K562 (cell line): ENCODE results near the gene TBC1D20. TPM values are rescaled to one million over a fixed set of nuclear protein-coding genes. Genes with fewer than 3 reads are reported as not detected.

Experiments
- ATAC-seq: fragments of 200-7000 bp; cut with Tn5 transposase; 3 replicates; pipeline ENCODE4 v1.9.1; 2020; ENCODE audit warnings: moderate library complexity
- BruUV-seq: library from RNA; stranded (reverse); fragments of 400-500 nt; replicated peaks from 2 replicates; lab custom pipeline; 2021; lab: Mats Ljungman, UMichigan
- CTCF ChIA-PET: fragments of 300-600 bp; formaldehyde crosslinking; extraction: SDS; loops from one replicate; lab custom pipeline; 2021; ENCODE audit warnings: low intra/inter-chr PET ratio; lab: Yijun Ruan, JAX
- POLR2A ChIA-PET: fragments of 300-600, 350-650 bp; sonication (Branson Sonifier 250); formaldehyde crosslinking; extraction: SDS; loops from one replicate; lab custom pipeline; 2021; ENCODE audit warnings: antibody characterized with exemption, inconsistent platforms; lab: Yijun Ruan, JAX
- DNase-seq, 4 experiments: peaks; one replicate each; pipeline versions ENCODE4 v3.0.0 to v3.0.0-alpha.2; 2011 to 2018; ENCODE audit warnings: low spot score in 3 of 4, mixed read lengths in 3 of 4; ENCODE audit errors: extremely low read depth in 1 of 4
- FAIRE-seq: peaks from 2 replicates; lab custom pipeline; 2011; peaks lifted over from hg19 to GRCh38; lab: Jason Lieb, UNC
- H2AFZ ChIP-seq: 2 replicates; pipeline ENCODE4 v1.6.0; 2011; ENCODE audit warnings: low read depth, low read length, control low read depth, inconsistent platforms
- H3K27ac ChIP-seq: fragments of 200-600 bp; 3 replicates; pipeline ENCODE4 v1.8.0; 2011; ENCODE audit warnings: low read depth, mild to moderate bottlenecking, control low read depth, inconsistent platforms, low read length, moderate library complexity, mixed read lengths; ENCODE audit errors: extremely low read depth
- H3K27me3 ChIP-seq, 2 experiments: fragments of 300-600 bp in 1 of 2; 2 replicates in 1 of 2; 3 replicates in 1 of 2; pipeline versions ENCODE4 v1.6.0 to v1.8.0; 2011; ENCODE audit warnings: inconsistent platforms in 2 of 2, low read length in 2 of 2, mild to moderate bottlenecking in 1 of 2, mixed read lengths in 1 of 2, moderate library complexity in 1 of 2; ENCODE audit not compliant: control insufficient read depth in 2 of 2, insufficient read depth in 2 of 2
- H3K36me3 ChIP-seq: fragments of 300-600 bp; 3 replicates; pipeline ENCODE4 v1.8.0; 2011; ENCODE audit warnings: mild to moderate bottlenecking, low read length, inconsistent platforms; ENCODE audit not compliant: control insufficient read depth, insufficient read depth
- H3K4me1 ChIP-seq, 2 experiments: fragments of 200-600 bp in 1 of 2; replicated peaks in 1 of 2; 2 replicates in 1 of 2; 3 replicates in 1 of 2; pipeline versions ENCODE4 v1.5.1 to v1.8.0; 2011; ENCODE audit warnings: inconsistent platforms in 2 of 2, low read length in 2 of 2, mild to moderate bottlenecking in 1 of 2, mixed read lengths in 1 of 2, moderate library complexity in 1 of 2; ENCODE audit not compliant: control insufficient read depth in 2 of 2, insufficient read depth in 2 of 2
- H3K4me2 ChIP-seq: 2 replicates; pipeline ENCODE4 v1.6.1; 2011; ENCODE audit warnings: low read length, control low read depth, inconsistent platforms, mixed read lengths; ENCODE audit not compliant: insufficient read depth
- H3K4me3 ChIP-seq: fragments of 200-600 bp; sonication (generic), shearing (Covaris generic); 2 replicates; pipeline ENCODE4 v1.5.1; 2016; ENCODE audit warnings: control low read depth, inconsistent platforms
- H3K79me2 ChIP-seq: fragments of 200-600 bp; 3 replicates; pipeline ENCODE4 v1.8.0; 2011; ENCODE audit warnings: low read length, inconsistent platforms; ENCODE audit not compliant: control insufficient read depth, insufficient read depth
- H3K9ac ChIP-seq, 2 experiments: 2 replicates each; pipeline versions ENCODE4 v1.6.0 to v1.6.1; 2011; ENCODE audit warnings: low read depth in 2 of 2, low read length in 2 of 2, control low read depth in 1 of 2, inconsistent platforms in 1 of 2, mild to moderate bottlenecking in 1 of 2, mixed read lengths in 1 of 2; ENCODE audit not compliant: insufficient read depth in 1 of 2
- H3K9me1 ChIP-seq: one replicate; pipeline ENCODE4 v1.6.0; 2011; ENCODE audit warnings: inconsistent platforms, mild to moderate bottlenecking, low read length, moderate library complexity; ENCODE audit not compliant: control insufficient read depth, insufficient read depth
- H3K9me3 ChIP-seq: replicated peaks from 2 replicates; pipeline ENCODE4 v1.5.1; 2011; ENCODE audit warnings: low read depth, low read length, inconsistent platforms; ENCODE audit not compliant: control insufficient read depth, insufficient read depth
- H4K20me1 ChIP-seq: replicated peaks from 2 replicates; pipeline ENCODE4 v1.6.1; 2011; ENCODE audit warnings: low read length, inconsistent platforms, mixed read lengths; ENCODE audit not compliant: control insufficient read depth, insufficient read depth
- ADNP ChIP-seq: fragments of 200-800 bp; sonication (Bioruptor generic); IDR thresholded peaks from 2 replicates; pipeline ENCODE4 v1.6.1; 2016; ENCODE audit warnings: missing genetic modification characterization, missing compliant biosample characterization
- CCAR2 ChIP-seq: fragments of 200-400 bp; formaldehyde crosslinking; IDR thresholded peaks from 2 replicates; pipeline ENCODE4 v1.6.1; 2017; ENCODE audit warnings: mild to moderate bottlenecking, low read depth, low read length
- CHD4 ChIP-seq: fragments of 200-600 bp; sonication (generic); IDR thresholded peaks from 3 replicates; pipeline ENCODE4 v1.6.1; 2012; ENCODE audit warnings: low read depth, mild to moderate bottlenecking, mixed read lengths, low read length, inconsistent platforms; ENCODE audit not compliant: insufficient read depth, insufficient replicate concordance, poor library complexity, severe bottlenecking
- KAT7 ChIP-seq: sonication (generic); formaldehyde crosslinking; IDR thresholded peaks from 2 replicates; pipeline ENCODE4 v1.8.0; 2022; ENCODE audit warnings: missing genetic modification reagents, mild to moderate bottlenecking, borderline replicate concordance
- POLR2A ChIP-seq: fragments of 450-650 bp; conservative IDR thresholded peaks from 2 replicates; pipeline ENCODE4 v1.6.1; 2016
- POLR2B ChIP-seq: fragments of 450-650 bp; IDR thresholded peaks from 2 replicates; pipeline ENCODE4 v1.6.1; 2018; ENCODE audit warnings: low read depth; ENCODE audit not compliant: partially characterized antibody
- PTTG1 ChIP-seq: fragments of 450-650 bp; IDR thresholded peaks from 2 replicates; pipeline ENCODE4 v1.6.1; 2016; ENCODE audit warnings: low read depth, mild to moderate bottlenecking, missing genetic modification characterization, missing compliant biosample characterization
- RBM22 ChIP-seq: fragments of 200-400 bp; formaldehyde crosslinking; IDR thresholded peaks from 2 replicates; pipeline ENCODE4 v1.6.1; 2018; ENCODE audit warnings: low read length, low read depth; ENCODE audit not compliant: poor library complexity, severe bottlenecking
- RFX7 ChIP-seq: fragments of 250-450 bp; sonication (Bioruptor Pico); IDR thresholded peaks from 2 replicates; pipeline ENCODE4 v1.5.1; 2021; ENCODE audit warnings: mild to moderate bottlenecking
- TCF7L2 ChIP-seq: fragments of 150-350 bp; IDR thresholded peaks from 2 replicates; pipeline ENCODE4 v1.6.1; 2016; ENCODE audit warnings: low read depth, mild to moderate bottlenecking, low read length, moderate library complexity
- U2AF1 ChIP-seq: fragments of 200-400 bp; formaldehyde crosslinking; optimal IDR thresholded peaks from 2 replicates; pipeline ENCODE3; 2017; ENCODE audit warnings: mild to moderate bottlenecking, low read depth, low read length, moderate library complexity
- U2AF2 ChIP-seq: fragments of 200-400 bp; formaldehyde crosslinking; optimal IDR thresholded peaks from 2 replicates; pipeline ENCODE3; 2017; ENCODE audit warnings: low read depth, mild to moderate bottlenecking, low read length
- ZNF184 ChIP-seq: sonication (generic); formaldehyde crosslinking; IDR thresholded peaks from 2 replicates; pipeline ENCODE4 v1.5.0; 2020; ENCODE audit warnings: missing genetic modification reagents
- WGBS: fragments of 100-300 bp; shearing (Covaris generic); methylation state at CpG from one replicate; pipeline ENCODE4 v1.1.6; 2016; ENCODE audit warnings: low coverage, mixed read lengths; ENCODE audit not compliant: insufficient coverage; ENCODE audit errors: missing lambda C conversion rate; 5-methylcytosine and 5-hydroxymethylcytosine counted together
- in situ Hi-C: fragments of 300-500 bp; cut with MboI; formaldehyde crosslinking; loops from 4 replicates; pipeline ENCODE4 v1.15.0; 2018; ENCODE audit warnings: inconsistent platforms, mixed read lengths
- intact Hi-C: fragments of 100-400 bp; cut with micrococcal nuclease; formaldehyde crosslinking; loops from 2 replicates; pipeline ENCODE4 v1.14.2; 2022
- polyA plus RNA-seq, 8 experiments: library from polyadenylated mRNA; depleted of rRNA in 4 of 8; stranded (reverse) in 5 of 8; unstranded in 3 of 8; fragments of >200 nt; fragmentation: Nextera tagmentation in 2 of 8; fragmentation: Illumina TruSeq in 1 of 8; extraction: Ambion mirVana in 2 of 8; extraction: Trizol in 1 of 8; gene quantifications; 2 replicates each; pipeline versions ENCODE4 v1.2.1 to v1.2.3, GENCODE V29; 2011 to 2014; ENCODE audit warnings: inconsistent platforms in 1 of 8, missing spikeins in 1 of 8
- total RNA-seq, 7 experiments: library from RNA; depleted of rRNA in 6 of 7; stranded (reverse); fragments of >200 nt in 6 of 7; fragmentation: Illumina TruSeq in 2 of 7; extraction: Trizol in 2 of 7; gene quantifications; 2 replicates each; pipeline versions ENCODE4 v1.2.1 to v1.2.3, GENCODE V29; 2011 to 2021; ENCODE audit warnings: low replicate concordance in 1 of 7
- TF ChIP-seq, protein P1 (sequence below), 2 experiments: fragments of 450-650 bp; IDR thresholded peaks; 2 replicates each; pipeline ENCODE4 v1.6.1; 2016; ENCODE audit warnings: mild to moderate bottlenecking in 2 of 2, borderline replicate concordance in 1 of 2, low read depth in 1 of 2, moderate library complexity in 1 of 2
- TF ChIP-seq, protein P2 (sequence below), 2 experiments: fragments of 450-650 bp in 1 of 2; sonication (generic) in 1 of 2; formaldehyde crosslinking; conservative IDR thresholded peaks; 2 replicates each; pipeline versions ENCODE4 v1.4.0 to v1.8.1; 2020 to 2022; ENCODE audit warnings: mild to moderate bottlenecking in 1 of 2, missing genetic modification reagents in 1 of 2

Gene TBC1D20
- total and polyA plus RNA-seq, 9 of the 15 experiments (the other 6 are each of a cell fraction or from before 2014, with no cell fraction given), result 7.0 to 25.3 (median 15.1) TPM

DNA sequence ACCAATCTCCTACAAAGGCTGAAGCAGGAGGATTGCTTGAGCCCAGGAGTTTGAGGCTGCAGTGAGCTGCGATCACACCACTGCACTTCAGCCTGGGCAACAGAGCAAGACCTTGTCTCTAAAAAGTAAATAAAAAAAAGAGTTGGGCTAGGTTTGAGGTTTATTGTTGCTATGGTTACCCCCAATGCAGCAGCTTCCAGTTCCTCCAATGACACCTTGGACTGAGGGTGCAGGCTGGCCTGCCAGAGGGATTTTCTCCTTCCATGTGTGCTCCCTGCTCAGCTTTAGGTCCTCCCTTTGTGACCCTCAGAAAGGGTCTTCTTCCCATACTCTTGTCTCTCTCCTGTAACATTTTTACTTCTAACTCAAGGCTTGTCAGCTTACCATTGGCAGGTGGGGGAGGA, 10.6 kb upstream of the TBC1D20 start:
- no peak for FAIRE-seq
- TF ChIP-seq ZNF184 (CRISPR knock-in tag) (no peak), TCF7L2 (no peak), RFX7 (CRISPR knock-in tag) (no peak), CCAR2 (no peak), ADNP (tag) (no peak), U2AF2 (no peak), POLR2B (peak; percentile 31), CHD4 (no peak), KAT7 (CRISPR knock-in tag) (no peak), PTTG1 (tag) (no peak), POLR2A (peak; percentile 44), RBM22 (no peak), U2AF1 (no peak)
- TF ChIP-seq, protein P1, sequence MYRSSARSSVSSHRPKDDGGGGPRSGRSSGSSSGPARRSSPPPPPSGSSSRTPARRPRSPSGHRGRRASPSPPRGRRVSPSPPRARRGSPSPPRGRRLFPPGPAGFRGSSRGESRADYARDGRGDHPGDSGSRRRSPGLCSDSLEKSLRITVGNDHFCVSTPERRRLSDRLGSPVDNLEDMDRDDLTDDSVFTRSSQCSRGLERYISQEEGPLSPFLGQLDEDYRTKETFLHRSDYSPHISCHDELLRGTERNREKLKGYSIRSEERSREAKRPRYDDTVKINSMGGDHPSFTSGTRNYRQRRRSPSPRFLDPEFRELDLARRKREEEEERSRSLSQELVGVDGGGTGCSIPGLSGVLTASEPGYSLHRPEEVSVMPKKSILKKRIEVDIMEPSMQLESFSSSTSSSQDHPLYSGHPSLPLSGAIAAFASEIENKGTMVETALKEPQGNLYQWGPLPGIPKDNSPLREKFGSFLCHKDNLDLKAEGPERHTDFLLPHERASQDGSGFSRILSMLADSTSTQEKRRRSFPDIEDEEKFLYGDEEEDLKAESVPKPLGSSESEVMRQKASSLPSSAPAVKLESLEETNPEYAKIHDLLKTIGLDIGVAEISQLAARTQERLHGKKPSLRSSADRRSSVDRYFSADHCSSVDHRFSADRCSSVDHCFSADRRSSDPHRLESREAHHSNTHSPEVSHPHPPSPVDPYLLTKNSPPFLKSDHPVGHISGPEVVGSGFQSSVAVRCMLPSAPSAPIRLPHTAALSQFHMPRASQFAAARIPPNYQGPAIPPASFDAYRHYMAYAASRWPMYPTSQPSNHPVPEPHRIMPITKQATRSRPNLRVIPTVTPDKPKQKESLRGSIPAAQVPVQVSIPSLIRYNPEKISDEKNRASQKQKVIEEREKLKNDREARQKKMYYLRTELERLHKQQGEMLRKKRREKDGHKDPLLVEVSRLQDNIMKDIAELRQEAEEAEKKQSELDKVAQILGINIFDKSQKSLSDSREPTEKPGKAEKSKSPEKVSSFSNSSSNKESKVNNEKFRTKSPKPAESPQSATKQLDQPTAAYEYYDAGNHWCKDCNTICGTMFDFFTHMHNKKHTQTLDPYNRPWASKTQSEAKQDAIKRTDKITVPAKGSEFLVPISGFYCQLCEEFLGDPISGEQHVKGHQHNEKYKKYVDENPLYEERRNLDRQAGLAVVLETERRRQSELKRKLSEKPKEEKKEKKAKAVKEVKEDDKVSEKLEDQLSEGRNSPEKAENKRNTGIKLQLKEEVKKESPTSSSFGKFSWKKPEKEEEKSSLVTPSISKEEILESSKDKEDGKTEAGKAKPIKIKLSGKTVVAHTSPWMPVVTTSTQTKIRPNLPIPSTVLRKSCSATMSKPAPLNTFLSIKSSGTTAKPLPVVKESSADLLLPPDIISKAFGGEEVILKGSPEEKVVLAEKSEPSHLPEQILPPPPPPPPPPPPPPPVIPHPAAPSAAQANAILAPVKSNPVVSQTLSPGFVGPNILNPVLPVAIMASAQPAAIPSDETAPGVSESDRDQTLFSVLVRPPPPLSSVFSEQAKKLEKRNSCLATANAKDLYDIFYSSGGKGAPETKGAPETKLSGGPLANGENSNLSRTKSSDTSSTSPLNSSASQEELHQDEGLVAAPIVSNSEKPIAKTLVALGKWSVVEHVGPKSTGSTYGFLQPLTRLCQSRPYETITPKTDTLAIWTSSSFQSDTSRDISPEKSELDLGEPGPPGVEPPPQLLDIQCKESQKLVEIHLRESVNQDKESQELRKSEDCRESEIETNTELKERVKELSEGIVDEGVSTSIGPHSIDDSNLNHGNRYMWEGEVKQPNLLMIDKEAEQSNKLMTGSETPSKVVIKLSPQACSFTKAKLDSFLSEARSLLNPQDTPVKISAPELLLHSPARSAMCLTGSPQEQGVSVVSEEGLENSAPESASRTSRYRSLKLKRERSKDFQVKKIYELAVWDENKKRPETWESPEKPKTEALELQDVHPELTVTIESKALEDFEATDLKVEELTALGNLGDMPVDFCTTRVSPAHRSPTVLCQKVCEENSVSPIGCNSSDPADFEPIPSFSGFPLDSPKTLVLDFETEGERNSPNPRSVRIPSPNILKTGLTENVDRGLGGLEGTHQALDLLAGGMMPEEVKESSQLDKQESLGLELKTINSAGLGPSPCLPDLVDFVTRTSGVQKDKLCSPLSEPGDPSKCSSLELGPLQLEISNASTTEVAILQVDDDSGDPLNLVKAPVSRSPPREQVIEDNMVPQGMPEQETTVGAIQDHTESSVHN (IDR thresholded peaks at IDR 0.05; ENCODE audit: borderline replicate concordance in 1 of 2, low read depth in 1 of 2), result no peak
- TF ChIP-seq, protein P2, sequence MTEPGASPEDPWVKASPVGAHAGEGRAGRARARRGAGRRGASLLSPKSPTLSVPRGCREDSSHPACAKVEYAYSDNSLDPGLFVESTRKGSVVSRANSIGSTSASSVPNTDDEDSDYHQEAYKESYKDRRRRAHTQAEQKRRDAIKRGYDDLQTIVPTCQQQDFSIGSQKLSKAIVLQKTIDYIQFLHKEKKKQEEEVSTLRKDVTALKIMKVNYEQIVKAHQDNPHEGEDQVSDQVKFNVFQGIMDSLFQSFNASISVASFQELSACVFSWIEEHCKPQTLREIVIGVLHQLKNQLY (CRISPR knock-in tag; conservative IDR thresholded peaks at IDR 0.05), result no peak

More for the DNA sequence above, 10.6 kb upstream of the TBC1D20 start:
- Histone ChIP-seq H3K9me3 (no peaks in the 10 kb centered on the region; the same call in 1 of the 2 replicates), H3K4me3 (no peak overlapping the region), H4K20me1 (no peaks in the 10 kb centered on the region), H3K4me1 (no peaks in the 10 kb centered on the region; a peak in 1 of 5 replicates), H3K36me3 (peaks cover 21% of the 10 kb centered on the region; the same call in 2 of the 3 replicates), H2AFZ (no peak overlapping the region), H3K4me2 (no peak overlapping the region), H3K9ac (no peak overlapping the region), H3K9me1 (no peaks in the 10 kb centered on the region), H3K27ac (no peak overlapping the region), H3K79me2 (no peaks in the 10 kb centered on the region), H3K27me3 (no peaks in the 10 kb centered on the region)
- ChIA-PET CTCF (no interaction called here), POLR2A (interaction anchor here (0.6 to 1.7 kb wide), 3 partner anchors 10 to 196 kb away, joined by 3 to 5 read pairs (median 4); partner anchors contain the start of gene TBC1D20)
- no peak for ATAC-seq
- in situ Hi-C loops (no loop called here), intact Hi-C loops (no loop called here)
- no peak for DNase-seq
- 100% methylated on average over 1 of the region's 1 CpG for WGBS
- no TSS peak for BruUV-seq
